HEK293T (cell line): ENCODE results near the gene PDCD1LG2.

Experiments used
- CTCF ChIA-PET: fragments of 350-600 bp; formaldehyde crosslinking; extraction: SDS; loops from one replicate; lab custom pipeline; 2021; ENCODE audit warnings: antibody characterized with exemption, inconsistent platforms; lab: Yijun Ruan, JAX
- POLR2A ChIA-PET: fragments of 350-600 bp; formaldehyde crosslinking; extraction: SDS; loops from one replicate; lab custom pipeline; 2020; ENCODE audit warnings: antibody characterized with exemption, inconsistent platforms; lab: Yijun Ruan, JAX
- DNase-seq: peaks from one replicate; pipeline ENCODE4 v3.0.0; 2012; ENCODE audit warnings: mixed read lengths; ENCODE audit errors: extremely low spot score
- ARNT ChIP-seq: fragments of 450-650 bp; IDR thresholded peaks from 2 replicates; pipeline ENCODE4 v1.6.1; 2017; ENCODE audit warnings: mild to moderate bottlenecking
- BHLHE40 ChIP-seq: fragments of 450-650 bp; IDR thresholded peaks from 2 replicates; pipeline ENCODE4 v1.6.1; 2016; ENCODE audit warnings: mild to moderate bottlenecking, moderate library complexity, borderline replicate concordance
- CTBP1 ChIP-seq: fragments of 450-650 bp; IDR thresholded peaks from 2 replicates; pipeline ENCODE4 v1.6.1; 2016; ENCODE audit warnings: borderline replicate concordance
- ELF4 ChIP-seq: fragments of 450-650 bp; IDR thresholded peaks from 2 replicates; pipeline ENCODE4 v1.6.1; 2017; ENCODE audit warnings: antibody characterized with exemption
- FOXA1 ChIP-seq: fragments of 450-650 bp; IDR thresholded peaks from 2 replicates; pipeline ENCODE4 v1.6.1; 2016; ENCODE audit warnings: mild to moderate bottlenecking
- FOXK2 ChIP-seq: fragments of 450-650 bp; IDR thresholded peaks from 2 replicates; pipeline ENCODE4 v1.6.1; 2016; ENCODE audit warnings: mild to moderate bottlenecking
- FOXM1 ChIP-seq: fragments of 450-650 bp; IDR thresholded peaks from 2 replicates; pipeline ENCODE4 v1.6.1; 2017; ENCODE audit warnings: mild to moderate bottlenecking, borderline replicate concordance
- HDGF ChIP-seq: fragments of 450-650 bp; IDR thresholded peaks from 2 replicates; pipeline ENCODE4 v1.6.1; 2017; ENCODE audit warnings: antibody characterized with exemption, borderline replicate concordance
- L3MBTL2 ChIP-seq: fragments of 450-650 bp; conservative IDR thresholded peaks from 2 replicates; pipeline ENCODE4 v1.6.1; 2016; ENCODE audit warnings: mild to moderate bottlenecking
- LEF1 ChIP-seq: fragments of 450-650 bp; IDR thresholded peaks from 2 replicates; pipeline ENCODE4 v1.6.1; 2017; ENCODE audit warnings: mild to moderate bottlenecking, borderline replicate concordance
- NFRKB ChIP-seq: fragments of 450-650 bp; IDR thresholded peaks from 2 replicates; pipeline ENCODE4 v1.6.1; 2016; ENCODE audit warnings: mild to moderate bottlenecking, moderate library complexity
- PKNOX1 ChIP-seq: fragments of 450-650 bp; IDR thresholded peaks from 2 replicates; pipeline ENCODE4 v1.6.1; 2016
- SP1 ChIP-seq: fragments of 450-650 bp; IDR thresholded peaks from 2 replicates; pipeline ENCODE4 v1.6.1; 2017
- SUZ12 ChIP-seq: fragments of 450-650 bp; IDR thresholded peaks from 2 replicates; pipeline ENCODE4 v1.6.1; 2016; ENCODE audit warnings: mild to moderate bottlenecking
- TARDBP ChIP-seq: fragments of 450-650 bp; IDR thresholded peaks from 2 replicates; pipeline ENCODE4 v1.6.1; 2016
- ZNF384 ChIP-seq: fragments of 450-650 bp; IDR thresholded peaks from 2 replicates; pipeline ENCODE4 v1.6.1; 2016

PDCD1LG2 gene

DNA sequence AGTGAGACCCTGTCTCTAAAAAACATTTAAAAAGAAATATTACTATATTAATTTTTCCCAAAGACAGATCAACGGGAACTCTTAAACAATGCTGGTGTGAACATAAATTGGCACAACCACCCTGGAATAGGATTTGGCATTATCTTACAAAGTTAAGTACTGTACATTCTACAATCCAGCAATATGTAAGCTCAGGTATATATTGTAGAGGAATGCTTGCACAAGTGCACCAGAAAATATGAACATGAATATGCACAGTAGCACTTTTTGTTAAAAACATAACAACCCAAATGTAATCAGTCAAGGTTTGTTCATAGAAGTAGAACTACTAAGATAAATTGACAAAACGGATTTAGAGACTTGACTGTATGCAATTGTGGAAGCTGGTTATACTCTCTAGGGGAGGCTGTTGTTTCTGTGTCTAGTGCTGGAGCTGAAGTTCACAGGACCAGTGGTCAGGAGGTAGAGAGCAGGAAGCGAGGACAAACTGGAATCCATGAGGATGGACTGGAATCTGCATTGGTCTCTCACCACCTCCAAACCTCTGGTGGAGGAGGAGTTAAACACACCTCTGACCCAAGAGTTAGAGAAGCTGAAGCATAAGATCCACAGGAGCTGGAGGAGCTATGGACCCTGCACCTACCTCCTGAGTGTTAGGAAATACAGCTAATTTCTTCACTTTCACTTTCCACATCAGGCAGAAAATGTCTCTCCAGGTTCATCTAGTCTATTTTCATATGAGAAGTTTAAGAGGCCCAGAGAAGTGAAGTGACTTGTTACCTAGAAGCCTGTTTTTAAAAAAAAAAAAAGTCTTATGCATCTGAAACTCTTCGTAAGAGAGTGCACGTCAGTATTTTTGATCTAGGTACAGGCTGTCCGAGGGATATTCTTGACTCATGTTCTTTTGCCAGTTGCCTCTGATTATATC, 98.2 kb downstream of the PDCD1LG2 start:
- no peak for DNase-seq
- POLR2A ChIA-PET: interaction anchor here (0.7 kb wide), 1 partner anchor 134 kb away, joined by 6 read pairs; no protein-coding TSS in a partner anchor
- TF ChIP-seq ARNT (no peak), PKNOX1 (no peak), ZNF384 (no peak), NFRKB (no peak), L3MBTL2 (no peak), FOXK2 (no peak), CTBP1 (no peak), LEF1 (no peak), SUZ12 (no peak), HDGF (no peak), FOXM1 (no peak), BHLHE40 (no peak), FOXA1 (no peak), TARDBP (no peak), ELF4 (no peak), SP1 (no peak)
- CTCF ChIA-PET: no interaction called here

- DNase-seq: no peak
- no peak for TF ChIP-seq SUZ12
- ChIA-PET CTCF (no interaction called here), POLR2A (interaction anchor here (0.7 kb wide), 1 partner anchor 133 kb away, joined by 6 read pairs; no protein-coding TSS in a partner anchor)
These were observed 98.9 kb downstream of the PDCD1LG2 start for GRCh38 chr9:5609226-5609596.

DNA sequence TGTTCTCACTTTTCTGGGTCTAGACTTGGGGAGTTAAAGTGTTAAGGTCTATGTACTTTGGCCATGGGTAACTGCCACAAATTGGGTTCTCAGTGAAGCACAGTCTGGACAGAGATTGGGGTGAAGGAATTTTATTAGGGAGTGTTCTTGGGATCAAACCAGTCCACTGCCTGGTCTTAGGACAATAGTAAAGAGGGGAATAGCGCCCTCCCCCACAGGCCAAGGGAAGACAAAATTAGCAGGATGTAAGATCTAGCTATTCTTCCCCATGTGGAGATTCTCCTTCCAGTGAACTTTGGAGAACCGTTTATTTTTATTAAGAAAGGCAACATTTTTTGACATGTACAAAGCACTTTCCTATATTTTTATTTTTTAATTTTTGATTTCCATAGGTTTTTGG, 100.2 kb downstream of the PDCD1LG2 start:
- CTCF ChIA-PET: no interaction called here
- no peak for TF ChIP-seq FOXM1
- TF ChIP-seq PKNOX1: no peak
- TF ChIP-seq CTBP1: no peak
- TF ChIP-seq NFRKB: no peak
- TF ChIP-seq FOXA1: no peak
- TF ChIP-seq L3MBTL2: no peak
- no peak for TF ChIP-seq BHLHE40
- no peak for TF ChIP-seq ARNT
- TF ChIP-seq ZNF384: no peak
- TF ChIP-seq HDGF: no peak
- no peak for TF ChIP-seq SUZ12
- no peak for TF ChIP-seq ELF4
- no peak for DNase-seq
- POLR2A ChIA-PET: no interaction called here

DNA sequence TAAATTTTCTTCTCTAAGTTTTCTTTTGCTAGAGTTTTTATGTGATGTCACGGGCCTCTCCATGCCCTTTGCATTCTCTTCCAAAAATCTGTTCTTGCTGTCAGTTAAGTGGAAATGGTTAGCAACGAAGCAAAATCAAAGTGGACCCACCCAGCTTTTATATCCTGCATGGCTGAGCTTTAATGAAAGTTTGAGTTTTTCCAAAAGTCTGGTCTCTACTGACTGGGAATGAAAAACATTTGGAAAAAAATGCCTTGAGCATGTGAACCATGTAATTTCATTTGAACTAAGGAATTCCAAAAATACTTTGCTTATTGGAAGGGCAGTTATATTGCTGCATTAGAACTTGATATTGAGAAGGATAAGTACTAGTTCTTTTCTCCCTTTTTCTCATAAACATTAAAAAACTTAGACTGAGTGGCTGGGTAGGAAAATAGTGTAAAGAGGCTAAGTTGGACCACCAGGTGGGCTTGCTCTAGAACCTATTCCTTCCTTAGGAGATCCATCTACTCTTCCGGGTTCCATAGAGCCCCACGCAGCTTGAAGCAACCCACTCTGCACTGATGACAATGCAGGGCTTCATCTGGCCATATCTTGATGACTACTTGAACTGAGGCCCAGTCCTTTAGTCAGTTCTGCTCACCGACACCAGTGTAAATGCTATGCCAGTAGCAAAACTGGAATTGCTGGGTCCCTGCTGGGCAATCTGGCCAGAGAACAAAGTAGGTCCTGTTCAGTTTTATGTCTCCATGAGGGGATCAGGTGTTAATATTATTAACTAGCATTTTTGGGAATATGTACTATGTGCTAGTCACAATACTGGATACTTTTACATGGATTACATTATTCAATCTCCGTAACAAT, 101.2 kb downstream of the PDCD1LG2 start:
- CTCF ChIA-PET: interaction anchor here (0.6 to 1.1 kb wide), 2 partner anchors 11 to 107 kb away, joined by 3 read pairs; no protein-coding TSS in a partner anchor
- no peak for DNase-seq
- POLR2A ChIA-PET: no interaction called here
- TF ChIP-seq HDGF (no peak), SP1 (no peak), ZNF384 (no peak), PKNOX1 (no peak), NFRKB (no peak), SUZ12 (no peak)

GRCh38 chr9:5612185-5612530, 101.8 kb downstream of the PDCD1LG2 start:
- TF ChIP-seq FOXA1: no peak
- TF ChIP-seq SP1: no peak
- no peak for TF ChIP-seq ZNF384
- no peak for TF ChIP-seq ARNT
- TF ChIP-seq FOXM1: no peak
- no peak for TF ChIP-seq ELF4
- TF ChIP-seq BHLHE40: no peak
- no peak for TF ChIP-seq HDGF
- no peak for TF ChIP-seq FOXK2
- no peak for TF ChIP-seq NFRKB
- no peak for TF ChIP-seq LEF1
- TF ChIP-seq L3MBTL2: no peak
- TF ChIP-seq SUZ12: no peak
- no peak for TF ChIP-seq TARDBP
- TF ChIP-seq PKNOX1: no peak

More at GRCh38 chr9:5612185-5612530, 101.8 kb downstream of the PDCD1LG2 start:
- ChIA-PET CTCF (interaction anchor here (0.6 to 1.1 kb wide), 2 partner anchors 12 to 107 kb away, joined by 3 read pairs; no protein-coding TSS in a partner anchor), POLR2A (no interaction called here)
- DNase-seq: no peak
